HEK293 (cell line): ENCODE data around the gene PDLIM4.

Source experiments
- CTCF ChIA-PET: fragments of 350-600 bp; formaldehyde crosslinking; extraction: SDS; loops from one replicate; lab custom pipeline; 2021; ENCODE audit warnings: antibody characterized with exemption; lab: Yijun Ruan, JAX
- POLR2A ChIA-PET: fragments of 300-600 bp; formaldehyde crosslinking; extraction: SDS; loops from one replicate; lab custom pipeline; 2020; ENCODE audit warnings: antibody characterized with exemption, inconsistent platforms; lab: Yijun Ruan, JAX
- H3K27ac ChIP-seq: fragments of 200-500 bp; sonication (Bioruptor generic); 2 replicates; pipeline ENCODE4 v1.5.1; 2014; ENCODE audit warnings: low read depth, low read length, control low read depth, inconsistent platforms; ENCODE audit errors: extremely low read depth
- H3K36me3 ChIP-seq, 2 experiments: fragments of 200-500 bp in 1 of 2; sonication (Bioruptor generic) in 1 of 2; 1 replicate in 1 of 2; 2 replicates in 1 of 2; pipeline ENCODE4 v1.5.1; 2014 to 2017; ENCODE audit warnings: inconsistent platforms in 2 of 2, low read length in 2 of 2; ENCODE audit not compliant: control insufficient read depth in 2 of 2, insufficient read depth in 1 of 2
- H3K4me1 ChIP-seq: fragments of 200-500 bp; sonication (Bioruptor generic); 2 replicates; pipeline ENCODE4 v1.5.1; 2014; ENCODE audit warnings: mild to moderate bottlenecking, low read length, inconsistent platforms; ENCODE audit not compliant: control insufficient read depth, insufficient read depth
- H3K4me3 ChIP-seq: 2 replicates; pipeline ENCODE4 v1.5.1; 2011; ENCODE audit warnings: low read depth, mild to moderate bottlenecking, control low read depth, low read length, moderate library complexity
- H3K9me3 ChIP-seq: fragments of 200-500 bp; sonication (Bioruptor generic); 2 replicates; pipeline ENCODE4 v1.5.1; 2014; ENCODE audit warnings: low read depth, low read length, inconsistent platforms; ENCODE audit not compliant: control insufficient read depth, insufficient read depth
- GFI1B ChIP-seq: fragments of 450-650 bp; formaldehyde crosslinking; IDR thresholded peaks from 2 replicates; pipeline ENCODE4 v1.5.1; 2016; ENCODE audit warnings: missing biosample characterization, missing genetic modification characterization
- HOXD13 ChIP-seq: sonication (generic); formaldehyde crosslinking; IDR thresholded peaks from 2 replicates; pipeline ENCODE4 v1.8.0; 2022; ENCODE audit warnings: missing genetic modification reagents, borderline replicate concordance
- KLF8 ChIP-seq: fragments of 450-650 bp; formaldehyde crosslinking; IDR thresholded peaks from 2 replicates; pipeline ENCODE4 v1.5.1; 2016; ENCODE audit warnings: missing biosample characterization, missing genetic modification characterization
- PRDM10 ChIP-seq: fragments of 450-650 bp; formaldehyde crosslinking; IDR thresholded peaks from 2 replicates; pipeline ENCODE4 v1.5.1; 2016; ENCODE audit warnings: missing biosample characterization, missing genetic modification characterization
- REPIN1 ChIP-seq: fragments of 450-650 bp; formaldehyde crosslinking; IDR thresholded peaks from 2 replicates; pipeline ENCODE4 v1.5.1; 2017; ENCODE audit warnings: missing biosample characterization, missing genetic modification characterization, low read depth
- SCRT2 ChIP-seq: fragments of 450-650 bp; formaldehyde crosslinking; IDR thresholded peaks from 2 replicates; pipeline ENCODE4 v1.5.1; 2016; ENCODE audit warnings: missing biosample characterization, missing genetic modification characterization
- ZBTB48 ChIP-seq: fragments of 450-650 bp; formaldehyde crosslinking; IDR thresholded peaks from 2 replicates; pipeline ENCODE4 v1.5.1; 2016; ENCODE audit warnings: missing biosample characterization, missing genetic modification characterization
- ZBTB7A ChIP-seq: fragments of 450-650 bp; formaldehyde crosslinking; IDR thresholded peaks from 2 replicates; pipeline ENCODE4 v1.5.1; 2016; ENCODE audit warnings: low read depth, missing biosample characterization, missing genetic modification characterization
- ZNF146 ChIP-seq: fragments of 450-650 bp; formaldehyde crosslinking; IDR thresholded peaks from 2 replicates; pipeline ENCODE4 v1.5.1; 2016; ENCODE audit warnings: missing biosample characterization, missing genetic modification characterization
- ZNF341 ChIP-seq: fragments of 450-650 bp; formaldehyde crosslinking; IDR thresholded peaks from 2 replicates; pipeline ENCODE4; 2016; ENCODE audit warnings: low read depth, missing biosample characterization, missing genetic modification characterization
- ZNF350 ChIP-seq: fragments of 450-650 bp; formaldehyde crosslinking; IDR thresholded peaks from 2 replicates; pipeline ENCODE4 v1.5.0; 2017; ENCODE audit warnings: missing biosample characterization, mild to moderate bottlenecking, missing genetic modification characterization
- ZNF37A ChIP-seq: fragments of 450-650 bp; IDR thresholded peaks from 2 replicates; pipeline ENCODE4 v1.5.1; 2018; ENCODE audit warnings: missing biosample characterization, missing genetic modification characterization
- ZNF529 ChIP-seq: fragments of 450-650 bp; formaldehyde crosslinking; IDR thresholded peaks from 2 replicates; pipeline ENCODE4 v1.5.1; 2017; ENCODE audit warnings: missing genetic modification characterization, missing biosample characterization; ENCODE audit not compliant: insufficient replicate concordance
- ZNF623 ChIP-seq: fragments of 450-650 bp; formaldehyde crosslinking; IDR thresholded peaks from 2 replicates; pipeline ENCODE4 v1.5.1; 2016; ENCODE audit warnings: missing biosample characterization, missing genetic modification characterization
- ZNF624 ChIP-seq: fragments of 450-650 bp; formaldehyde crosslinking; IDR thresholded peaks from 2 replicates; pipeline ENCODE4 v1.5.1; 2017; ENCODE audit warnings: missing biosample characterization, missing genetic modification characterization
- ZNF660 ChIP-seq: fragments of 450-650 bp; IDR thresholded peaks from 2 replicates; pipeline ENCODE4 v1.5.1; 2018; ENCODE audit warnings: missing biosample characterization, mild to moderate bottlenecking, missing genetic modification characterization
- TF ChIP-seq, protein P1 (sequence below): fragments of 450-650 bp; formaldehyde crosslinking; IDR thresholded peaks from 2 replicates; pipeline ENCODE4 v1.5.1; 2016; ENCODE audit warnings: missing biosample characterization, missing genetic modification characterization
- TF ChIP-seq, protein P2 (sequence below): fragments of 450-650 bp; formaldehyde crosslinking; IDR thresholded peaks from 2 replicates; pipeline ENCODE4 v1.5.1; 2016; ENCODE audit warnings: missing biosample characterization, missing genetic modification characterization
- TF ChIP-seq, protein P3 (sequence below): fragments of 450-650 bp; formaldehyde crosslinking; IDR thresholded peaks from 2 replicates; pipeline ENCODE4 v1.5.1; 2016; ENCODE audit warnings: missing biosample characterization, missing genetic modification characterization

PDLIM4 gene

GRCh38 chr5:132262882-132263547, 5.5 kb downstream of the PDLIM4 start:
- no peaks in the 10 kb centered on the region for H3K36me3 ChIP-seq
- ChIA-PET POLR2A (no interaction called here), CTCF (interaction anchor here (0.7 to 1.2 kb wide), 3 partner anchors 73 to 535 kb away, joined by 3 to 4 read pairs (median 4); no protein-coding TSS in a partner anchor)
- H3K9me3 ChIP-seq: no peaks in the 10 kb centered on the region
- no peak overlapping the region for H3K4me3 ChIP-seq
- TF ChIP-seq GFI1B (no peak), ZBTB7A (tag by site-specific recombination) (no peak), ZNF529 (tag by site-specific recombination) (no peak), REPIN1 (tag by site-specific recombination) (no peak), KLF8 (tag by site-specific recombination) (no peak), ZNF623 (tag by site-specific recombination) (no peak), ZNF37A (tag by site-specific recombination) (no peak), ZNF660 (tag by site-specific recombination) (no peak), ZBTB48 (tag by site-specific recombination) (no peak), HOXD13 (CRISPR knock-in tag) (no peak), ZNF350 (tag by site-specific recombination) (no peak), SCRT2 (tag by site-specific recombination) (no peak), ZNF146 (tag by site-specific recombination) (no peak), ZNF341 (tag by site-specific recombination) (no peak), PRDM10 (tag by site-specific recombination) (no peak), ZNF624 (tag by site-specific recombination) (no peak)
- TF ChIP-seq, protein P1, sequence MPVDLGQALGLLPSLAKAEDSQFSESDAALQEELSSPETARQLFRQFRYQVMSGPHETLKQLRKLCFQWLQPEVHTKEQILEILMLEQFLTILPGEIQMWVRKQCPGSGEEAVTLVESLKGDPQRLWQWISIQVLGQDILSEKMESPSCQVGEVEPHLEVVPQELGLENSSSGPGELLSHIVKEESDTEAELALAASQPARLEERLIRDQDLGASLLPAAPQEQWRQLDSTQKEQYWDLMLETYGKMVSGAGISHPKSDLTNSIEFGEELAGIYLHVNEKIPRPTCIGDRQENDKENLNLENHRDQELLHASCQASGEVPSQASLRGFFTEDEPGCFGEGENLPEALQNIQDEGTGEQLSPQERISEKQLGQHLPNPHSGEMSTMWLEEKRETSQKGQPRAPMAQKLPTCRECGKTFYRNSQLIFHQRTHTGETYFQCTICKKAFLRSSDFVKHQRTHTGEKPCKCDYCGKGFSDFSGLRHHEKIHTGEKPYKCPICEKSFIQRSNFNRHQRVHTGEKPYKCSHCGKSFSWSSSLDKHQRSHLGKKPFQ: no peak
- TF ChIP-seq, protein P2, sequence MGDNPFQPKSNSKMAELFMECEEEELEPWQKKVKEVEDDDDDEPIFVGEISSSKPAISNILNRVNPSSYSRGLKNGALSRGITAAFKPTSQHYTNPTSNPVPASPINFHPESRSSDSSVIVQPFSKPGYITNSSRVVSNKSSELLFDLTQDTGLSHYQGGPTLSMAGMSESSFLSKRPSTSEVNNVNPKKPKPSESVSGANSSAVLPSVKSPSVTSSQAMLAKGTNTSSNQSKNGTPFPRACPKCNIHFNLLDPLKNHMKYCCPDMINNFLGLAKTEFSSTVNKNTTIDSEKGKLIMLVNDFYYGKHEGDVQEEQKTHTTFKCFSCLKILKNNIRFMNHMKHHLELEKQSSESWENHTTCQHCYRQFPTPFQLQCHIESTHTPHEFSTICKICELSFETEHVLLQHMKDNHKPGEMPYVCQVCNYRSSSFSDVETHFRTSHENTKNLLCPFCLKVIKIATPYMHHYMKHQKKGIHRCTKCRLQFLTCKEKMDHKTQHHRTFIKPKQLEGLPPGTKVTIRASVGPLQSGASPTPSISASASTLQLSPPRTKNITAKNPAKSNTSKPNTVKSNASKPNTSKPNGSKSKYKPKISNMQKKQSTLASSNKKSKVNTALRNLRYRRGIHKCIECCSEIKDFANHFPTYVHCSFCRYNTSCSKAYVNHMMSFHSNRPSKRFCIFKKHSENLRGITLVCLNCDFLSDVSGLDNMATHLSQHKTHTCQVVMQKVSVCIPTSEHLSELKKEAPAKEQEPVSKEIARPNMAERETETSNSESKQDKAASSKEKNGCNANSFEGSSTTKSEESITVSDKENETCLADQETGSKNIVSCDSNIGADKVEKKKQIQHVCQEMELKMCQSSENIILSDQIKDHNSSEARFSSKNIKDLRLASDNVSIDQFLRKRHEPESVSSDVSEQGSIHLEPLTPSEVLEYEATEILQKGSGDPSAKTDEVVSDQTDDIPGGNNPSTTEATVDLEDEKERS: no peak
- TF ChIP-seq, protein P3, sequence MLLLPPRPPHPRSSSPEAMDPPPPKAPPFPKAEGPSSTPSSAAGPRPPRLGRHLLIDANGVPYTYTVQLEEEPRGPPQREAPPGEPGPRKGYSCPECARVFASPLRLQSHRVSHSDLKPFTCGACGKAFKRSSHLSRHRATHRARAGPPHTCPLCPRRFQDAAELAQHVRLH: no peak
- TF ChIP-seq, all 188 proteins: peak for 0
- Histone ChIP-seq H3K4me1 (no peaks in the 10 kb centered on the region; the same call in 1 of the 2 replicates), H3K27ac (no peak overlapping the region)
